IMR-90 (cell line): ENCODE results near the gene SNTG2.

ENCODE experiments used
- BHLHE40 ChIP-seq: fragments of 150-350 bp; IDR thresholded peaks from 2 replicates; pipeline ENCODE4 v1.6.1; 2016; ENCODE audit warnings: mild to moderate bottlenecking, low read depth, low read length
- CEBPB ChIP-seq: IDR thresholded peaks from 2 replicates; pipeline ENCODE4 v1.6.1; 2012; ENCODE audit warnings: low read depth, low read length, improper control_type of control experiment
- MXI1 ChIP-seq: IDR thresholded peaks from 2 replicates; pipeline ENCODE4 v1.6.1; 2012; ENCODE audit warnings: low read depth, mild to moderate bottlenecking, low read length, moderate library complexity, borderline replicate concordance
- POLR2A ChIP-seq: IDR thresholded peaks from 2 replicates; pipeline ENCODE4 v1.6.1; 2012; ENCODE audit warnings: mild to moderate bottlenecking, low read depth, low read length
- RAD21 ChIP-seq: IDR thresholded peaks from 2 replicates; pipeline ENCODE4 v1.6.1; 2012; ENCODE audit warnings: low read length, improper control_type of control experiment
- RCOR1 ChIP-seq: IDR thresholded peaks from 2 replicates; pipeline ENCODE4 v1.6.1; 2012; ENCODE audit warnings: mild to moderate bottlenecking, low read length, improper control_type of control experiment; ENCODE audit not compliant: insufficient replicate concordance
- RFX5 ChIP-seq: IDR thresholded peaks from 2 replicates; pipeline ENCODE4 v1.8.0; 2012; ENCODE audit warnings: low read depth, mild to moderate bottlenecking, low read length, moderate library complexity
- SMC3 ChIP-seq: fragments of 150-350 bp; IDR thresholded peaks from 2 replicates; pipeline ENCODE4 v1.6.1; 2016; ENCODE audit warnings: low read depth, mild to moderate bottlenecking, antibody characterized with exemption, low read length, moderate library complexity
- TF ChIP-seq, protein P1 (sequence below): conservative IDR thresholded peaks from 2 replicates; pipeline ENCODE4 v1.5.1; 2012; ENCODE audit warnings: mild to moderate bottlenecking, low read depth, low read length, improper control_type of control experiment
- TF ChIP-seq, protein P2 (sequence below): fragments of 150-350 bp; IDR thresholded peaks from 2 replicates; pipeline ENCODE4 v1.6.1; 2017; ENCODE audit warnings: mild to moderate bottlenecking, antibody characterized with exemption, low read length, low read depth

DNA sequence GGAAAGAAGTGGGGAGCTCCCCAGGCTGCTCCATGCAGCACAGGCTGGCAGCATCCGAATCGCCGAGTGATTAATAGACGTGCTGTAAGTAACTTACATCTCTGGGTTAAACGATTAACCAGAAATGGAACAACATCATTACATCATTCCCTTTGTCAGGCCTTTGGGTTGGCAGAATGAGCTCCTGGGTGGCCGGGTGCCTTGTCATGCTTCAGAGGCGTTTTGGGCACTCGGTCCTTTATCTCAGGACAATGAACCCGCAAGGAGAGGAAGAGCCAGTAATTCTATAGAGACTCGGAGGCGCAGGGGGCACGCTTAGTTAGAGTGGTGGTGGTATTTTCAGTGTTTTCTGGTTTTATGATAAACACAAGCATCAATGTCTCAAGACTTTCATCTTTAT, 315.7 kb downstream of the SNTG2 start:
- TF ChIP-seq RAD21 (no peak), CEBPB (no peak), BHLHE40 (no peak), POLR2A (no peak), MXI1 (no peak), SMC3 (no peak), RCOR1 (no peak), RFX5 (no peak)
- TF ChIP-seq, protein P1, sequence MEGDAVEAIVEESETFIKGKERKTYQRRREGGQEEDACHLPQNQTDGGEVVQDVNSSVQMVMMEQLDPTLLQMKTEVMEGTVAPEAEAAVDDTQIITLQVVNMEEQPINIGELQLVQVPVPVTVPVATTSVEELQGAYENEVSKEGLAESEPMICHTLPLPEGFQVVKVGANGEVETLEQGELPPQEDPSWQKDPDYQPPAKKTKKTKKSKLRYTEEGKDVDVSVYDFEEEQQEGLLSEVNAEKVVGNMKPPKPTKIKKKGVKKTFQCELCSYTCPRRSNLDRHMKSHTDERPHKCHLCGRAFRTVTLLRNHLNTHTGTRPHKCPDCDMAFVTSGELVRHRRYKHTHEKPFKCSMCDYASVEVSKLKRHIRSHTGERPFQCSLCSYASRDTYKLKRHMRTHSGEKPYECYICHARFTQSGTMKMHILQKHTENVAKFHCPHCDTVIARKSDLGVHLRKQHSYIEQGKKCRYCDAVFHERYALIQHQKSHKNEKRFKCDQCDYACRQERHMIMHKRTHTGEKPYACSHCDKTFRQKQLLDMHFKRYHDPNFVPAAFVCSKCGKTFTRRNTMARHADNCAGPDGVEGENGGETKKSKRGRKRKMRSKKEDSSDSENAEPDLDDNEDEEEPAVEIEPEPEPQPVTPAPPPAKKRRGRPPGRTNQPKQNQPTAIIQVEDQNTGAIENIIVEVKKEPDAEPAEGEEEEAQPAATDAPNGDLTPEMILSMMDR = no peak
- TF ChIP-seq, protein P2, sequence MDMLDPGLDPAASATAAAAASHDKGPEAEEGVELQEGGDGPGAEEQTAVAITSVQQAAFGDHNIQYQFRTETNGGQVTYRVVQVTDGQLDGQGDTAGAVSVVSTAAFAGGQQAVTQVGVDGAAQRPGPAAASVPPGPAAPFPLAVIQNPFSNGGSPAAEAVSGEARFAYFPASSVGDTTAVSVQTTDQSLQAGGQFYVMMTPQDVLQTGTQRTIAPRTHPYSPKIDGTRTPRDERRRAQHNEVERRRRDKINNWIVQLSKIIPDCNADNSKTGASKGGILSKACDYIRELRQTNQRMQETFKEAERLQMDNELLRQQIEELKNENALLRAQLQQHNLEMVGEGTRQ = no peak
